HepG2 (cell line): ENCODE results near the gene CABP2. TPM values are rescaled to one million over a fixed set of nuclear protein-coding genes. Genes with fewer than 3 reads are reported as not detected.

ENCODE experiments used
- ATF6 ChIP-seq: sonication (generic); formaldehyde crosslinking; conservative IDR thresholded peaks from 2 replicates; pipeline ENCODE4 v1.4.0; 2020; ENCODE audit warnings: missing genetic modification reagents
- BCL3 ChIP-seq: sonication (generic); formaldehyde crosslinking; IDR thresholded peaks from 2 replicates; pipeline ENCODE4 v1.5.1; 2020; ENCODE audit warnings: mild to moderate bottlenecking, missing genetic modification reagents, moderate library complexity
- BORCS8-MEF2B ChIP-seq: sonication (generic); formaldehyde crosslinking; IDR thresholded peaks from 2 replicates; pipeline ENCODE4 v1.8.0; 2022; ENCODE audit warnings: mild to moderate bottlenecking, missing genetic modification reagents
- CEBPG ChIP-seq: IDR thresholded peaks from 2 replicates; pipeline ENCODE4 v1.6.1; 2016
- FOXA3 ChIP-seq: IDR thresholded peaks from 2 replicates; pipeline ENCODE4 v1.6.1; 2016; ENCODE audit warnings: missing genetic modification reagents, missing compliant biosample characterization
- GATAD1 ChIP-seq: IDR thresholded peaks from 2 replicates; pipeline ENCODE4 v1.6.1; 2016; ENCODE audit warnings: missing genetic modification reagents, missing compliant biosample characterization
- NCOA1 ChIP-seq: sonication (generic); formaldehyde crosslinking; IDR thresholded peaks from 2 replicates; pipeline ENCODE4 v1.9.0; 2021; ENCODE audit warnings: missing genetic modification reagents
- PHF20 ChIP-seq: sonication (generic); formaldehyde crosslinking; IDR thresholded peaks from 2 replicates; pipeline ENCODE4 v1.5.0; 2020; ENCODE audit warnings: mild to moderate bottlenecking, missing genetic modification reagents
- RORA ChIP-seq: sonication (generic); formaldehyde crosslinking; IDR thresholded peaks from 2 replicates; pipeline ENCODE4 v1.5.0; 2020; ENCODE audit warnings: mild to moderate bottlenecking, missing genetic modification reagents, moderate library complexity
- SKI ChIP-seq: fragments of 450-650 bp; IDR thresholded peaks from one replicate; pipeline ENCODE4 v1.6.1; 2018; ENCODE audit warnings: mild to moderate bottlenecking; ENCODE audit not compliant: partially characterized antibody
- SP2 ChIP-seq: sonication (generic); formaldehyde crosslinking; IDR thresholded peaks from 2 replicates; pipeline ENCODE4 v1.5.1; 2020; ENCODE audit warnings: mild to moderate bottlenecking, missing genetic modification reagents
- ZBTB46 ChIP-seq: sonication (generic); formaldehyde crosslinking; IDR thresholded peaks from 2 replicates; pipeline ENCODE4 v1.4.0; 2020; ENCODE audit warnings: mild to moderate bottlenecking, missing genetic modification reagents, borderline replicate concordance
- ZEB1 ChIP-seq: IDR thresholded peaks from 2 replicates; pipeline ENCODE4 v1.6.1; 2012; ENCODE audit warnings: mild to moderate bottlenecking, low read depth, inconsistent platforms; ENCODE audit not compliant: insufficient replicate concordance
- ZMYM4 ChIP-seq: sonication (generic); formaldehyde crosslinking; IDR thresholded peaks from 2 replicates; pipeline ENCODE4 v1.8.1; 2023; ENCODE audit warnings: mild to moderate bottlenecking, missing genetic modification reagents
- ZNF12 ChIP-seq: sonication (generic); formaldehyde crosslinking; IDR thresholded peaks from 2 replicates; pipeline ENCODE4 v1.5.0; 2020; ENCODE audit warnings: missing genetic modification reagents
- ZNF136 ChIP-seq: sonication (generic); formaldehyde crosslinking; IDR thresholded peaks from 2 replicates; pipeline ENCODE4 v1.8.1; 2022; ENCODE audit warnings: low read depth, mild to moderate bottlenecking, moderate library complexity, missing genetic modification reagents
- ZNF235 ChIP-seq: sonication (generic); formaldehyde crosslinking; IDR thresholded peaks from 2 replicates; pipeline ENCODE4 v1.8.1; 2023; ENCODE audit warnings: mild to moderate bottlenecking, missing genetic modification reagents, borderline replicate concordance
- ZNF33B ChIP-seq: sonication (generic); formaldehyde crosslinking; IDR thresholded peaks from 2 replicates; pipeline ENCODE4 v1.5.1; 2020; ENCODE audit warnings: mild to moderate bottlenecking, missing genetic modification reagents
- ZNF574 ChIP-seq: sonication (generic); formaldehyde crosslinking; IDR thresholded peaks from 2 replicates; pipeline ENCODE4 v1.4.0; 2020; ENCODE audit warnings: missing genetic modification reagents
- ZNF749 ChIP-seq: sonication (generic); formaldehyde crosslinking; IDR thresholded peaks from 2 replicates; pipeline ENCODE4 v1.8.0; 2022; ENCODE audit warnings: mild to moderate bottlenecking, missing genetic modification reagents, moderate library complexity, borderline replicate concordance
- ZNF841 ChIP-seq: sonication (generic); formaldehyde crosslinking; IDR thresholded peaks from 2 replicates; pipeline ENCODE4 v1.8.1; 2023; ENCODE audit warnings: missing genetic modification reagents, borderline replicate concordance
- ZNF878 ChIP-seq: sonication (generic); formaldehyde crosslinking; IDR thresholded peaks from 2 replicates; pipeline ENCODE4 v1.8.1; 2023; ENCODE audit warnings: mild to moderate bottlenecking, missing genetic modification reagents, moderate library complexity
- ZNF891 ChIP-seq: sonication (generic); formaldehyde crosslinking; IDR thresholded peaks from 2 replicates; pipeline ENCODE4 v1.5.0; 2020; ENCODE audit warnings: mild to moderate bottlenecking, missing genetic modification reagents
- polyA plus RNA-seq, 8 experiments: library from polyadenylated mRNA; depleted of rRNA in 3 of 8; stranded (reverse) in 7 of 8; unstranded in 1 of 8; fragments of >200 nt; fragmentation: Illumina TruSeq in 4 of 8; extraction: Trizol in 4 of 8; gene quantifications; 2 replicates each; pipeline versions ENCODE4 v1.2.1 to v1.2.3, GENCODE V29; 2011 to 2016; ENCODE audit warnings: low read depth in 4 of 8, missing spikeins in 1 of 8, mixed read lengths in 1 of 8; ENCODE audit not compliant: insufficient read depth in 1 of 8
- total RNA-seq, 5 experiments: library from RNA; depleted of rRNA; stranded (reverse); fragments of >200 nt; fragmentation: Illumina TruSeq; extraction: Trizol; gene quantifications; 2 replicates each; pipeline ENCODE4 v1.2.3, GENCODE V29; 2016; ENCODE audit warnings: low read depth in 1 of 5

CABP2 gene
- total and polyA plus RNA-seq, 2 of the 13 experiments (the other 11 are each of a cell fraction or from before 2014, with no cell fraction given): not detected

DNA sequence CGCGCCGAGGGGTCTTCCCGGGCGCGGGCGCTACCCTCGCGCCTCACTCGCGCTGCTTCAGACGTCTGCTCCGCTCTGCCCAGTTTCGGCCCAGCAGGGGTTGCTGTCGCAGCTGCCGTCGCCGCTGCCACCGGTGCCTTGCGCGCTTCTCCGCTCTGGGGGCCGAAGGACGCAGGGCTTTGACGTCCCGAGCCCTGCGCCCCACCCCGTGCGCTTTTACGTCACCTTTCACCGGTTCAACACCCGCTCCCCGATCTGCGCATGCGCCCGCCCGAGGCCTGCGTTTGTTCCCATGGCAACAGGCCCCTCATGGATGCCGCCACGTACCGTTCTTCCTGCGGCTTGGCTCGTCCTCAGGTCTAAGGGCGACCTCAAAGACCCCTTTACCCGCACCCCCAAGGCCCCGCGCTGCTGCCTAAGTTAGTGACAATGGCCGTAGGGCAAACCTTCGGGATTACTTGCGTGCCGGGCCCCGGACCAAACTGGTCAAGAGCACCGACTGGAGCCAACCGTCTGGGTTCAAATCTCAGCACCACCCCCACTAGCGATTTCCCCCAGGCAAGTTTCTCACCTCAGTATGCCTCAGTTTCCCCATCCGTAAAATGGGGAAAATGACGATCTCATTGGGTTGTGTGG, 14.6 kb downstream of the CABP2 start (continued):
- peak; percentile 45 for TF ChIP-seq SKI
- peak; percentile 39; the same call in 1 of the 2 replicates for TF ChIP-seq ZMYM4 (CRISPR knock-in tag)
- peak; percentile 28 for TF ChIP-seq ZEB1
- TF ChIP-seq FOXA3 (CRISPR knock-in tag): peak; percentile 19; the same call in 1 of the 2 replicates
- TF ChIP-seq PHF20 (CRISPR knock-in tag): peak; percentile 67
- TF ChIP-seq ZNF33B (CRISPR knock-in tag): no peak
- 0 out of 2 replicates have a peak, but pooled peaks have one; percentile 51 for TF ChIP-seq ZNF12 (CRISPR knock-in tag)
- TF ChIP-seq ZNF136 (CRISPR knock-in tag): no peak
- 0 out of 2 replicates have a peak, but pooled peaks have one; percentile 18 for TF ChIP-seq BCL3 (CRISPR knock-in tag)
- peak; percentile 72 for TF ChIP-seq ZNF574 (CRISPR knock-in tag)
- TF ChIP-seq BORCS8-MEF2B (CRISPR knock-in tag): peak; percentile 23; the same call in 1 of the 2 replicates
- TF ChIP-seq ZNF891 (CRISPR knock-in tag): no peak
- TF ChIP-seq ATF6 (CRISPR knock-in tag): no peak
- no peak for TF ChIP-seq ZBTB46
- TF ChIP-seq GATAD1 (CRISPR knock-in tag): peak; percentile 91
- TF ChIP-seq ZNF749 (CRISPR knock-in tag): no peak
- peak; percentile 31; the same call in 1 of the 2 replicates for TF ChIP-seq CEBPG (CRISPR knock-in tag)
- TF ChIP-seq ZNF841 (CRISPR knock-in tag): no peak
- no peak for TF ChIP-seq ZNF878 (CRISPR knock-in tag)
- TF ChIP-seq SP2 (CRISPR knock-in tag): peak; percentile 74
- TF ChIP-seq RORA (CRISPR knock-in tag): no peak
- peak; percentile 58; the same call in 1 of the 2 replicates for TF ChIP-seq NCOA1 (CRISPR knock-in tag)
- TF ChIP-seq ZNF235: peak; percentile 41
